Measurements from ENCODE around the gene MICB.

- TF ChIP-seq CTCF (optimal IDR thresholded peaks at IDR 0.05 in 1 of 3, IDR thresholded peaks at IDR 0.05 in 1 of 3, conservative IDR thresholded peaks at IDR 0.05 in 1 of 3; ENCODE audit: extremely low read depth in 1 of 3, insufficient read depth in 2 of 3, low read length in 3 of 3) (no peak), EZH2 (IDR thresholded peaks at IDR 0.05; ENCODE audit: low read length) (no peak)
Observed at GRCh38 chr6:31460361-31461025, 37.5 kb upstream of the MICB start.

Data from keratinocyte (primary cell).